ENCODE results near the gene IPCEF1. TPM values are rescaled to one million over a fixed set of nuclear protein-coding genes. Genes with fewer than 3 reads are reported as not detected.

IPCEF1 gene
- total RNA-seq, 2 experiments from 2014 or later: 22.6 to 24.4 TPM

- peaks cover 6% of the 10 kb centered on the region for H3K27me3 Mint-ChIP-seq (ENCODE audit: low read depth)
- no peaks in the 10 kb centered on the region for H3K36me3 Mint-ChIP-seq (ENCODE audit: low read depth)
- DNase-seq: no peak
- CTCF ChIA-PET: no interaction called here
- no peak for ATAC-seq
- H3K9me3 Mint-ChIP-seq (ENCODE audit: insufficient read depth): no peaks in the 10 kb centered on the region
- no peak overlapping the region for H3K27ac Mint-ChIP-seq
- no peak overlapping the region for H3K4me3 Mint-ChIP-seq
- POLR2A ChIA-PET: interaction anchor here (0.6 kb wide), 1 partner anchor 428 kb away, joined by 4 read pairs; no protein-coding TSS in a partner anchor
- H3K4me1 Mint-ChIP-seq (ENCODE audit: low read depth): no peaks in the 10 kb centered on the region
These were observed 30.5 kb upstream of the IPCEF1 start for GRCh38 chr6:154386848-154387717.

- H3K36me3 Mint-ChIP-seq (ENCODE audit: low read depth): no peaks in the 10 kb centered on the region
- POLR2A ChIA-PET: no interaction called here
These were observed 27.6 kb upstream of the IPCEF1 start for GRCh38 chr6:154384191-154384590.

GRCh38 chr6:154383273-154383672 is 26.7 kb upstream of the IPCEF1 start:
- H3K4me1 Mint-ChIP-seq (ENCODE audit: low read depth): no peaks in the 10 kb centered on the region
- H3K27me3 Mint-ChIP-seq (ENCODE audit: low read depth): peaks cover 6% of the 10 kb centered on the region
- CTCF ChIA-PET: no interaction called here
- no peaks in the 10 kb centered on the region for H3K9me3 Mint-ChIP-seq (ENCODE audit: insufficient read depth)
- no peak overlapping the region for H3K4me3 Mint-ChIP-seq
- DNase-seq: no peak
- POLR2A ChIA-PET: no interaction called here
- no peaks in the 10 kb centered on the region for H3K36me3 Mint-ChIP-seq (ENCODE audit: low read depth)
- H3K27ac Mint-ChIP-seq: no peak overlapping the region
- ATAC-seq: no peak

More at GRCh38 chr6:154384191-154384590, 27.6 kb upstream of the IPCEF1 start:
- H3K27me3 Mint-ChIP-seq (ENCODE audit: low read depth): peaks cover 6% of the 10 kb centered on the region
- DNase-seq (no peak), ATAC-seq (no peak)
- no peak overlapping the region for H3K27ac Mint-ChIP-seq
- H3K4me1 Mint-ChIP-seq (ENCODE audit: low read depth): no peaks in the 10 kb centered on the region
- CTCF ChIA-PET: no interaction called here
- no peaks in the 10 kb centered on the region for H3K9me3 Mint-ChIP-seq (ENCODE audit: insufficient read depth)
- no peak overlapping the region for H3K4me3 Mint-ChIP-seq

- Mint-ChIP-seq H3K27me3 (ENCODE audit: low read depth) (peaks cover 6% of the 10 kb centered on the region), H3K27ac (no peak overlapping the region), H3K9me3 (ENCODE audit: insufficient read depth) (no peaks in the 10 kb centered on the region), H3K36me3 (ENCODE audit: low read depth) (no peaks in the 10 kb centered on the region), H3K4me3 (no peak overlapping the region), H3K4me1 (ENCODE audit: low read depth) (no peaks in the 10 kb centered on the region)
- DNase-seq (no peak), ATAC-seq (no peak)
- CTCF ChIA-PET: no interaction called here
- POLR2A ChIA-PET: no interaction called here
These were observed 26.1 kb upstream of the IPCEF1 start for GRCh38 chr6:154382740-154383139.

- ChIA-PET POLR2A (no interaction called here), CTCF (no interaction called here)
- peaks cover 3% of the 10 kb centered on the region for H3K27me3 Mint-ChIP-seq (ENCODE audit: low read depth)
These were observed 24.9 kb upstream of the IPCEF1 start for GRCh38 chr6:154381548-154381947.

GRCh38 chr6:154380741-154381140 is 24.1 kb upstream of the IPCEF1 start:
- no peak for ATAC-seq
- Mint-ChIP-seq H3K27ac (no peak overlapping the region), H3K4me3 (no peak overlapping the region)

More at GRCh38 chr6:154381548-154381947, 24.9 kb upstream of the IPCEF1 start:
- Mint-ChIP-seq H3K27ac (no peak overlapping the region), H3K4me1 (ENCODE audit: low read depth) (no peaks in the 10 kb centered on the region), H3K4me3 (no peak overlapping the region), H3K9me3 (ENCODE audit: insufficient read depth) (no peaks in the 10 kb centered on the region), H3K36me3 (ENCODE audit: low read depth) (no peaks in the 10 kb centered on the region)
- ATAC-seq: no peak
- no peak for DNase-seq

GRCh38 chr6:154379585-154379984 is 23.0 kb upstream of the IPCEF1 start:
- no peak for ATAC-seq
- H3K27ac Mint-ChIP-seq: no peak overlapping the region
- CTCF ChIA-PET: no interaction called here
- DNase-seq: no peak
- POLR2A ChIA-PET: no interaction called here
- H3K9me3 Mint-ChIP-seq (ENCODE audit: insufficient read depth): no peaks in the 10 kb centered on the region
- H3K27me3 Mint-ChIP-seq (ENCODE audit: low read depth): peaks cover 3% of the 10 kb centered on the region
- no peak overlapping the region for H3K4me3 Mint-ChIP-seq
- H3K36me3 Mint-ChIP-seq (ENCODE audit: low read depth): no peaks in the 10 kb centered on the region
- H3K4me1 Mint-ChIP-seq (ENCODE audit: low read depth): no peaks in the 10 kb centered on the region

More at GRCh38 chr6:154380741-154381140, 24.1 kb upstream of the IPCEF1 start:
- H3K27me3 Mint-ChIP-seq (ENCODE audit: low read depth): peaks cover 3% of the 10 kb centered on the region
- DNase-seq: no peak
- H3K36me3 Mint-ChIP-seq (ENCODE audit: low read depth): no peaks in the 10 kb centered on the region
- no peaks in the 10 kb centered on the region for H3K4me1 Mint-ChIP-seq (ENCODE audit: low read depth)
- ChIA-PET CTCF (no interaction called here), POLR2A (no interaction called here)
- H3K9me3 Mint-ChIP-seq (ENCODE audit: insufficient read depth): no peaks in the 10 kb centered on the region

- DNase-seq (no peak), ATAC-seq (no peak)
- Mint-ChIP-seq H3K4me3 (no peak overlapping the region), H3K27ac (no peak overlapping the region), H3K4me1 (ENCODE audit: low read depth) (no peaks in the 10 kb centered on the region), H3K36me3 (ENCODE audit: low read depth) (no peaks in the 10 kb centered on the region), H3K9me3 (ENCODE audit: insufficient read depth) (no peaks in the 10 kb centered on the region), H3K27me3 (ENCODE audit: low read depth) (peaks cover 3% of the 10 kb centered on the region)
- CTCF ChIA-PET: no interaction called here
- POLR2A ChIA-PET: no interaction called here
These were observed 21.9 kb upstream of the IPCEF1 start for GRCh38 chr6:154378518-154378917.

- Mint-ChIP-seq H3K36me3 (ENCODE audit: low read depth) (no peaks in the 10 kb centered on the region), H3K27ac (no peak overlapping the region), H3K9me3 (ENCODE audit: insufficient read depth) (no peaks in the 10 kb centered on the region), H3K4me3 (no peak overlapping the region), H3K27me3 (ENCODE audit: low read depth) (no peaks in the 10 kb centered on the region), H3K4me1 (ENCODE audit: low read depth) (no peaks in the 10 kb centered on the region)
- CTCF ChIA-PET: no interaction called here
- DNase-seq (no peak), ATAC-seq (no peak)
- POLR2A ChIA-PET: no interaction called here
These were observed 21.1 kb upstream of the IPCEF1 start for GRCh38 chr6:154377726-154378125.

- ATAC-seq: no peak
- Mint-ChIP-seq H3K4me3 (no peak overlapping the region), H3K27me3 (ENCODE audit: low read depth) (no peaks in the 10 kb centered on the region), H3K27ac (no peak overlapping the region), H3K9me3 (ENCODE audit: insufficient read depth) (no peaks in the 10 kb centered on the region), H3K4me1 (ENCODE audit: low read depth) (no peaks in the 10 kb centered on the region), H3K36me3 (ENCODE audit: low read depth) (no peaks in the 10 kb centered on the region)
- DNase-seq: no peak
- ChIA-PET CTCF (no interaction called here), POLR2A (no interaction called here)
These were observed 17.4 kb upstream of the IPCEF1 start for GRCh38 chr6:154373971-154374370.

- ATAC-seq (no peak), DNase-seq (no peak)
- Mint-ChIP-seq H3K9me3 (ENCODE audit: insufficient read depth) (no peaks in the 10 kb centered on the region), H3K4me3 (no peak overlapping the region), H3K36me3 (ENCODE audit: low read depth) (no peaks in the 10 kb centered on the region), H3K4me1 (ENCODE audit: low read depth) (no peaks in the 10 kb centered on the region), H3K27ac (no peak overlapping the region), H3K27me3 (ENCODE audit: low read depth) (no peaks in the 10 kb centered on the region)
- ChIA-PET CTCF (interaction anchor here (0.6 to 3.3 kb wide), 15 partner anchors 16 to 423 kb away, joined by 3 to 24 read pairs (median 4); no protein-coding TSS in a partner anchor), POLR2A (no interaction called here)
These were observed 14.7 kb upstream of the IPCEF1 start for GRCh38 chr6:154371281-154371680.

GRCh38 chr6:154370545-154370944 is 13.9 kb upstream of the IPCEF1 start:
- H3K27ac Mint-ChIP-seq: no peak overlapping the region
- peak; percentile 39 for DNase-seq
- POLR2A ChIA-PET: no interaction called here
- no peak for ATAC-seq
- no peaks in the 10 kb centered on the region for H3K9me3 Mint-ChIP-seq (ENCODE audit: insufficient read depth)
- no peak overlapping the region for H3K4me3 Mint-ChIP-seq
- no peaks in the 10 kb centered on the region for H3K36me3 Mint-ChIP-seq (ENCODE audit: low read depth)
- no peaks in the 10 kb centered on the region for H3K27me3 Mint-ChIP-seq (ENCODE audit: low read depth)
- no peaks in the 10 kb centered on the region for H3K4me1 Mint-ChIP-seq (ENCODE audit: low read depth)
- CTCF ChIA-PET: interaction anchor here (0.6 to 3.3 kb wide), 21 partner anchors 9 to 422 kb away, joined by 3 to 24 read pairs (median 4); no protein-coding TSS in a partner anchor

All from activated CD8-positive, alpha-beta T cell treated with anti-CD3 and anti-CD28 coated beads, Interleukin-2, amount 10 ng/mL, durations not matched to agents 7 days and 5 days (primary cell).